ENCODE measurements around the gene BTK.

- TF ChIP-seq, protein P1, sequence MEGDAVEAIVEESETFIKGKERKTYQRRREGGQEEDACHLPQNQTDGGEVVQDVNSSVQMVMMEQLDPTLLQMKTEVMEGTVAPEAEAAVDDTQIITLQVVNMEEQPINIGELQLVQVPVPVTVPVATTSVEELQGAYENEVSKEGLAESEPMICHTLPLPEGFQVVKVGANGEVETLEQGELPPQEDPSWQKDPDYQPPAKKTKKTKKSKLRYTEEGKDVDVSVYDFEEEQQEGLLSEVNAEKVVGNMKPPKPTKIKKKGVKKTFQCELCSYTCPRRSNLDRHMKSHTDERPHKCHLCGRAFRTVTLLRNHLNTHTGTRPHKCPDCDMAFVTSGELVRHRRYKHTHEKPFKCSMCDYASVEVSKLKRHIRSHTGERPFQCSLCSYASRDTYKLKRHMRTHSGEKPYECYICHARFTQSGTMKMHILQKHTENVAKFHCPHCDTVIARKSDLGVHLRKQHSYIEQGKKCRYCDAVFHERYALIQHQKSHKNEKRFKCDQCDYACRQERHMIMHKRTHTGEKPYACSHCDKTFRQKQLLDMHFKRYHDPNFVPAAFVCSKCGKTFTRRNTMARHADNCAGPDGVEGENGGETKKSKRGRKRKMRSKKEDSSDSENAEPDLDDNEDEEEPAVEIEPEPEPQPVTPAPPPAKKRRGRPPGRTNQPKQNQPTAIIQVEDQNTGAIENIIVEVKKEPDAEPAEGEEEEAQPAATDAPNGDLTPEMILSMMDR (IDR thresholded peaks at IDR 0.05), result no peak
- TF ChIP-seq POLR2A (IDR thresholded peaks at IDR 0.05) (no peak), EP300 (IDR thresholded peaks at IDR 0.05) (no peak)
These were observed 44.6 kb upstream of the BTK start for GRCh38 chrX:101430457-101431078.

Measured in tibial nerve (tissue), 4 donors.